GM12892 (cell line): ENCODE results near the gene KLK15.
"Not testable (repeated sequence)": the region's sequence is repeated elsewhere in the genome, so short reads cannot be mapped to it uniquely, and the experiment has no call there.

ENCODE experiments used
- DNase-seq: peaks from one replicate; pipeline ENCODE4 v3.0.0; 2011; ENCODE audit not compliant: insufficient read length
- FAIRE-seq: peaks from 2 replicates; lab custom pipeline; 2011; peaks lifted over from hg19 to GRCh38; lab: Jason Lieb, UNC
- POLR2A ChIP-seq: IDR thresholded peaks from 2 replicates; pipeline ENCODE4 v1.6.1; 2011; ENCODE audit warnings: low read depth, low read length, control low read depth
- POLR2AphosphoS5 ChIP-seq: IDR thresholded peaks from 2 replicates; pipeline ENCODE4 v1.6.1; 2011; ENCODE audit warnings: low read depth, low read length, control low read depth
- TAF1 ChIP-seq: IDR thresholded peaks from 2 replicates; pipeline ENCODE4 v1.6.1; 2011; ENCODE audit warnings: low read depth, mild to moderate bottlenecking, control low read depth, low read length, borderline replicate concordance

KLK15 gene

GRCh38 chr19:50817941-50818858, 15.2 kb downstream of the KLK15 start:
- FAIRE-seq, result no peak
- peak; percentile 91 for DNase-seq
- TF ChIP-seq POLR2A (peak; percentile 57; the same call in 1 of the 2 replicates), POLR2AphosphoS5 (no peak)

DNA sequence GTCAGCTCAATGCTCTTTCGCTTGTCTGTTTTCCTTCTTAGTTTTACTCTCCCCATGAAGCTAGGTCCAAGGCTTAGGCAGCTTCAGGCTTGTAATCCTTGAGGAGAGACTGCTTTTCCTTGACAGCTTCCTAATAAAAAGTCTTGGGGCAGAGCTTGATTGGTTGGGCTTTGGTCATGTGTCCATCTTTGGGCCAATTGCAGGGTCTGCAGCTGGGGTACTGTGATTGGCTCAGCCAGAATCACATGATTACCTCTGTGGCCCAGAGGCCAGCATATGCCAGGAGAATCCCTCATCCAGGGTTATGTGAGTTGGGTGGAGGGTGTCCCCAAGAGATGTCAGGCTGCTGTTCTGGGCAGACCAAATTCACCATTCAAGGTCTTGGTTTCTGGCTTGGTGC, 17.9 kb downstream of the KLK15 start:
- DNase-seq (no peak), FAIRE-seq (no peak)
- TF ChIP-seq POLR2AphosphoS5, result no peak
- no peak for TF ChIP-seq TAF1
- TF ChIP-seq POLR2A, result no peak

DNA sequence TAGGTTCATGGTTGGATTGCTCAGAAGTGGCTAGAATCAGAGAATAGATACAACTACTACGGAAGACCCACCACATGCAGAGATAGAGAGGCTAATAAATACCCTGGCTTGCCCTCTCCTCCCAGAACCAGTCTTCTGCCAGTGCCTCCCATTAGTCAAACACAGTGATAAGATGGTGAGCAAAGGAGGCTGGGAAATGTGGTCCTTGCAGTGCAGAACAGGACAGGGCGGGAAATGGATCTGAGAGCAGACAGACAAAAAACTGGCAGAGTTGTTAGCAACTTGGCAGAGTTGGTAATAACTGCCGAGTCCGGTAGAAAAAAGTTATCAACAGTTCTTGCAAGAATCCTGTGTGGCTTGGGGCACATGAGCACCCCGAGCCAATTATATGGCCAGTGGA, 18.5 kb downstream of the KLK15 start:
- no peak for DNase-seq
- no peak for FAIRE-seq
- no peak for TF ChIP-seq POLR2A
- TF ChIP-seq TAF1, result no peak
- no peak for TF ChIP-seq POLR2AphosphoS5

GRCh38 chr19:50812474-50812873, 20.9 kb downstream of the KLK15 start:
- TF ChIP-seq POLR2AphosphoS5 (no peak), POLR2A (no peak), TAF1 (no peak)
- FAIRE-seq (peak; percentile 58), DNase-seq (no peak)

DNA sequence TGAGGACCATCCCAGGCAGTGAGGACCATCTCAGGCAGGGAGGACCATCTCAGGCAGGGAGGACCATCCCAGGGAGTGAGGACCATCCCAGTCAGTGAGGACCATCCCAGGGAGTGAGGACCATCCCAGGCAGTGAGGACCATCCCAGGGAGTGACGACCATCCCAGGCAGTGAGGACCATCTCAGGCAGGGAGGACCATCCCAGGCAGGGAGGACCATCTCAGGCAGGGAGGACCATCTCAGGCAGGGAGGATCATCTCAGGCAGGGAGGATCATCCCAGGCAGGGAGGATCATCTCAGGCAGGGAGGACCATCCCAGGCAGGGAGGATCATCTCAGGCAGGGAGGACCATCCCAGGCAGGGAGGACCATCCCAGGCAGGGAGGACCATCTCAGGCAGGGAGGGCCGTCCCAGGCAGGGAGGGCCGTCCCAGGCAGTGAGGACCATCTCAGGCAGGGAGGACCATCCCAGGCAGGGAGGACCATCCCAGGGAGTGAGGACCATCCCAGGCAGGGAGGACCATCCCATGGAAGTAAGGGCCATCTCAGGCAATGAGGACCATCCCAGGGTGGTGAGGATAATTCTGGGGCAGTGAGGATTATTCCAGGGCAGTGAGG, 21.6 kb downstream of the KLK15 start:
- not testable (repeated sequence) for DNase-seq
- FAIRE-seq, result peak; percentile 51

DNA sequence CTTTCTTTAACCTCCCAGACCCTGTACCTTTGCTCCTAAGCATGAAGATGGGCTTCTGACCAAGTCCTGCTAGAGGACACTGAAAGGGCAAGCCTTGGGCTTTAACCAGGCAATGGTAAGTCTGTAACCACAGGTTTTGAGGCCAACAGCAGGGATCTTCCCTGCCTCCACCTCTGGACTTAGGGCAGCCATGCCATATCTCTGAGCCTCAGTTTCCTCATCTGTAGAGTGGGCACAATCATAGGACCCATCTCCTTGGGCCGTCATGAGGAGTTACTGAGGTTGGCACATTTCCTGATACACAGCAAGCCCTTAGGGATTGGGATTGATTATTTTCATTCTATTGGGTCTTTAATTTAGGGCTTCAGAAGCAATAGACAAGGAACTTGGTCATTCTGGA, 24.5 kb downstream of the KLK15 start:
- TF ChIP-seq POLR2A (no peak), POLR2AphosphoS5 (no peak), TAF1 (no peak)
- DNase-seq (no peak), FAIRE-seq (no peak)

- FAIRE-seq, result peak; percentile 93
- peak; percentile 95 for DNase-seq
Measured at GRCh38 chr19:50804420-50805272, 28.7 kb downstream of the KLK15 start.

GRCh38 chr19:50803633-50804419, 29.5 kb downstream of the KLK15 start:
- TF ChIP-seq POLR2A (no peak), TAF1 (no peak), POLR2AphosphoS5 (no peak; the same call in 1 of the 2 replicates)
- FAIRE-seq, result no peak
- DNase-seq, result no peak

More at GRCh38 chr19:50804420-50805272, 28.7 kb downstream of the KLK15 start:
- TF ChIP-seq TAF1 (peak; percentile 95), POLR2A (peak; percentile 99), POLR2AphosphoS5 (peak; percentile 99)

- TF ChIP-seq POLR2A (no peak), POLR2AphosphoS5 (no peak), TAF1 (no peak)
- no peak for FAIRE-seq
- no peak for DNase-seq
Measured at GRCh38 chr19:50801107-50801506, 32.3 kb downstream of the KLK15 start.

- no peak for TF ChIP-seq POLR2A
- peak; percentile 14; the same call in 1 of the 2 replicates for TF ChIP-seq POLR2AphosphoS5
- FAIRE-seq (no peak), DNase-seq (no peak)
Measured at GRCh38 chr19:50799547-50799851, 33.9 kb downstream of the KLK15 start.
